Astrocyte (in vitro differentiated cells and primary cell): ENCODE measurements around the gene NOL11. TPM values are rescaled to one million over a fixed set of nuclear protein-coding genes. Genes with fewer than 3 reads are reported as not detected.
A peak's percentile ranks its signal among the peaks of the same experiment; 100 is the strongest.

Experiments used
- DNase-seq: peaks from one replicate; pipeline ENCODE4 v3.0.0-alpha.2; 2010; ENCODE audit warnings: low read depth
- FAIRE-seq: peaks from 2 replicates; lab custom pipeline; 2011; peaks lifted over from hg19 to GRCh38; lab: Jason Lieb, UNC
- H2AFZ ChIP-seq: 2 replicates; pipeline ENCODE4 v1.6.0; 2012; ENCODE audit warnings: low read depth, low read length, inconsistent platforms
- H3K27ac ChIP-seq: 2 replicates; pipeline ENCODE4 v1.5.1; 2011; ENCODE audit warnings: low read depth, low read length, inconsistent platforms
- H3K27me3 ChIP-seq: 2 replicates; pipeline ENCODE4 v1.6.0; 2011; ENCODE audit warnings: low read length, inconsistent platforms; ENCODE audit not compliant: insufficient read depth
- H3K36me3 ChIP-seq: 2 replicates; pipeline ENCODE4 v1.5.1; 2011; ENCODE audit warnings: low read length, inconsistent platforms; ENCODE audit not compliant: insufficient read depth
- H3K4me1 ChIP-seq: 2 replicates; pipeline ENCODE4 v1.5.1; 2011; ENCODE audit warnings: low read length, inconsistent platforms; ENCODE audit not compliant: insufficient read depth
- H3K4me2 ChIP-seq: 2 replicates; pipeline ENCODE4 v1.6.0; 2012; ENCODE audit warnings: low read length, inconsistent platforms
- H3K4me3 ChIP-seq: 2 replicates; pipeline ENCODE4 v1.5.1; 2011; ENCODE audit warnings: low read depth, mild to moderate bottlenecking, low read length, inconsistent platforms; ENCODE audit not compliant: insufficient read depth
- H3K79me2 ChIP-seq: 2 replicates; pipeline ENCODE4 v1.6.0; 2012; ENCODE audit warnings: mild to moderate bottlenecking, low read length, inconsistent platforms; ENCODE audit not compliant: insufficient read depth
- H3K9ac ChIP-seq: 2 replicates; pipeline ENCODE4 v1.6.0; 2012; ENCODE audit warnings: mild to moderate bottlenecking, low read length, inconsistent platforms
- H3K9me3 ChIP-seq: 2 replicates; pipeline ENCODE4 v1.5.1; 2012; ENCODE audit warnings: low read depth, mild to moderate bottlenecking, low read length, inconsistent platforms; ENCODE audit not compliant: insufficient read depth
- H4K20me1 ChIP-seq: 2 replicates; pipeline ENCODE4 v1.6.0; 2012; ENCODE audit warnings: low read length, inconsistent platforms; ENCODE audit not compliant: insufficient read depth
- H3K27ac Mint-ChIP-seq: one replicate; pipeline ENCODE4 v1.8.0; 2021; ENCODE audit warnings: mild to moderate bottlenecking, mixed read lengths; ENCODE audit not compliant: unreplicated experiment
- H3K27me3 Mint-ChIP-seq: one replicate; pipeline ENCODE4 v1.8.0; 2021; ENCODE audit warnings: low read depth, mixed read lengths; ENCODE audit not compliant: unreplicated experiment
- H3K36me3 Mint-ChIP-seq: one replicate; pipeline ENCODE4 v1.8.0; 2021; ENCODE audit warnings: low read depth, mixed read lengths; ENCODE audit not compliant: unreplicated experiment
- H3K4me1 Mint-ChIP-seq: one replicate; pipeline ENCODE4 v1.8.0; 2021; ENCODE audit warnings: low read depth, mixed read lengths; ENCODE audit not compliant: unreplicated experiment
- H3K4me3 Mint-ChIP-seq: one replicate; pipeline ENCODE4 v1.8.0; 2021; ENCODE audit warnings: mild to moderate bottlenecking, moderate library complexity, mixed read lengths; ENCODE audit not compliant: unreplicated experiment
- H3K9me3 Mint-ChIP-seq: one replicate; pipeline ENCODE4 v1.8.0; 2021; ENCODE audit warnings: mild to moderate bottlenecking, mixed read lengths; ENCODE audit not compliant: unreplicated experiment
- CTCF ChIP-seq: IDR thresholded peaks from 2 replicates; pipeline ENCODE4 v1.5.1; 2011; ENCODE audit warnings: low read depth, mild to moderate bottlenecking, inconsistent platforms, low read length, moderate library complexity; ENCODE audit not compliant: insufficient read depth
- EZH2 ChIP-seq: IDR thresholded peaks from 2 replicates; pipeline ENCODE4 v1.6.1; 2012; ENCODE audit warnings: mild to moderate bottlenecking, low read length, inconsistent platforms; ENCODE audit not compliant: insufficient read depth
- total RNA-seq: library from RNA; stranded (reverse); gene quantifications from 2 replicates; pipeline ENCODE4 v1.2.1, GENCODE V29; 2021

The NOL11 gene
- total RNA-seq, 1 donor from 2014 or later: 30.3 TPM

DNA sequence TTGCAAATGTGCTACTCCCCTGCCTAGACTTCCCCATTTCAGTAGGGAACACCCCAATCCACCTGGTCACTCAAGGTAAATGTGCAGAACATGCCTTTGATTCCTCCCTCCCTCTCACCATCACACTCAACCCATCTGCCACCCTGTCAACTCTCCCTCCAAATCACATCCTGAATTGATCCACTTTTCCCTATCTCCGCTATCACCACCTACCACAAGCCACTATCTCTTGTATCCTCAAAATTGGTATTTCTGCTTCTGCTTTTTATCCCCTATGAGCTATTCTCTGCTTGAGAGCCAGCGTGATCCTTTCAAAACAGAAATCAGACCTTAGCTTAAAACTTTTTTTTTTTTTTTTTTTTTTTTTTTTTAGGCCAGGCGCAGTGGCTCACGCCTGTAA, 5.4 kb upstream of the NOL11 start:
- Mint-ChIP-seq H3K4me3 (peak overlapping the region; percentile 35), H3K27ac (no peak overlapping the region), H3K4me1 (peaks cover 2% of the 10 kb centered on the region), H3K9me3 (no peaks in the 10 kb centered on the region), H3K36me3 (no peaks in the 10 kb centered on the region), H3K27me3 (no peaks in the 10 kb centered on the region)
- no peaks in the 10 kb centered on the region for H3K36me3 ChIP-seq
- no peak overlapping the region for H3K9ac ChIP-seq
- peaks cover 5% of the 10 kb centered on the region for H3K4me1 ChIP-seq
- no peak overlapping the region for H3K4me2 ChIP-seq
- no peaks in the 10 kb centered on the region for H3K79me2 ChIP-seq
- H3K9me3 ChIP-seq: no peaks in the 10 kb centered on the region
- no peaks in the 10 kb centered on the region for H3K27me3 ChIP-seq
- FAIRE-seq (no peak), DNase-seq (no peak)
- no peaks in the 10 kb centered on the region for H4K20me1 ChIP-seq
- no peak overlapping the region for H3K4me3 ChIP-seq
- no peak overlapping the region for H2AFZ ChIP-seq
- TF ChIP-seq CTCF: no peak
- TF ChIP-seq EZH2: no peak
- no peak overlapping the region for H3K27ac ChIP-seq

GRCh38 chr17:67713169-67713568, 4.6 kb upstream of the NOL11 start:
- no peak for FAIRE-seq
- no peaks in the 10 kb centered on the region for H3K27me3 Mint-ChIP-seq
- Histone ChIP-seq H3K4me1 (peaks cover 5% of the 10 kb centered on the region), H3K9me3 (no peaks in the 10 kb centered on the region), H3K4me3 (no peak overlapping the region), H2AFZ (no peak overlapping the region), H3K79me2 (peaks cover 4% of the 10 kb centered on the region), H3K27me3 (no peaks in the 10 kb centered on the region), H4K20me1 (no peaks in the 10 kb centered on the region), H3K36me3 (no peaks in the 10 kb centered on the region), H3K4me2 (no peak overlapping the region), H3K27ac (no peak overlapping the region), H3K9ac (no peak overlapping the region)
- TF ChIP-seq EZH2 (no peak), CTCF (no peak)
- H3K27ac Mint-ChIP-seq: no peak overlapping the region
- peaks cover 2% of the 10 kb centered on the region for H3K4me1 Mint-ChIP-seq
- no peak for DNase-seq
- H3K9me3 Mint-ChIP-seq: no peaks in the 10 kb centered on the region
- H3K4me3 Mint-ChIP-seq: no peak overlapping the region
- H3K36me3 Mint-ChIP-seq: no peaks in the 10 kb centered on the region

DNA sequence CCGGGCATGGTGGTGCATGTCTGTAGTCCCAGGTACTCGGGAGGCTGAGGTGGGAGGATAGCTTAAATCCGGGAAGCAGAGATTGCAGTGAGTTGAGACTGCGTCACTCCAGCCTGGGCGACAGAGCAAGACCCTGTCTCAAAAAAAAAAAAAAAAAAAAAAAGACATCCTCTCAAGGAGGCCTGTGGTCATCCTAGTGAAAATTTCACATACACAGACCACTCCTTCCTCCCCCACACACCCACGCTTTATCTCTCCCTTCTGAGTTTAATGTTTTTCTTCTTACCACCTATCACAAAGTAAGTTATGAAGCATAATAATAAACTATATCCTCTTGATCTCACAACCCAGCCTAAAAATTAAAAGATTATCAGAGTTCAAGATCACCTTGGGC, 1.3 kb upstream of the NOL11 start:
- H3K4me2 ChIP-seq: peak overlapping the region; percentile 93
- H4K20me1 ChIP-seq: peaks cover 4% of the 10 kb centered on the region
- H3K36me3 ChIP-seq: peaks cover 10% of the 10 kb centered on the region
- no peaks in the 10 kb centered on the region for H3K36me3 Mint-ChIP-seq
- no peak overlapping the region for H3K27ac ChIP-seq
- no peaks in the 10 kb centered on the region for H3K9me3 Mint-ChIP-seq
- H3K79me2 ChIP-seq: peaks cover 31% of the 10 kb centered on the region
- H2AFZ ChIP-seq: no peak overlapping the region
- FAIRE-seq: no peak
- peaks cover 17% of the 10 kb centered on the region for H3K4me1 ChIP-seq
- no peak overlapping the region for H3K4me3 ChIP-seq
- peaks cover 2% of the 10 kb centered on the region for H3K4me1 Mint-ChIP-seq
- no peaks in the 10 kb centered on the region for H3K9me3 ChIP-seq
- DNase-seq: no peak
- no peak overlapping the region for H3K4me3 Mint-ChIP-seq
- H3K27me3 Mint-ChIP-seq: no peaks in the 10 kb centered on the region
- H3K9ac ChIP-seq: no peak overlapping the region
- H3K27ac Mint-ChIP-seq: no peak overlapping the region
- no peaks in the 10 kb centered on the region for H3K27me3 ChIP-seq
- no peak for TF ChIP-seq EZH2
